Activated gamma-delta T cell treated with Interleukin-2 at 50 U/mL for 16 hours (primary cell): ENCODE results near the gene TPD52L1.
"Not testable (repeated sequence)": the region's sequence is repeated elsewhere in the genome, so short reads cannot be mapped to it uniquely, and the experiment has no call there.

Source experiments
- DNase-seq: peaks from one replicate; pipeline ENCODE4 v3.0.0-alpha.2; 2020

Gene TPD52L1, protein sequence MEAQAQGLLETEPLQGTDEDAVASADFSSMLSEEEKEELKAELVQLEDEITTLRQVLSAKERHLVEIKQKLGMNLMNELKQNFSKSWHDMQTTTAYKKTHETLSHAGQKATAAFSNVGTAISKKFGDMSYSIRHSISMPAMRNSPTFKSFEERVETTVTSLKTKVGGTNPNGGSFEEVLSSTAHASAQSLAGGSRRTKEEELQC

DNA sequence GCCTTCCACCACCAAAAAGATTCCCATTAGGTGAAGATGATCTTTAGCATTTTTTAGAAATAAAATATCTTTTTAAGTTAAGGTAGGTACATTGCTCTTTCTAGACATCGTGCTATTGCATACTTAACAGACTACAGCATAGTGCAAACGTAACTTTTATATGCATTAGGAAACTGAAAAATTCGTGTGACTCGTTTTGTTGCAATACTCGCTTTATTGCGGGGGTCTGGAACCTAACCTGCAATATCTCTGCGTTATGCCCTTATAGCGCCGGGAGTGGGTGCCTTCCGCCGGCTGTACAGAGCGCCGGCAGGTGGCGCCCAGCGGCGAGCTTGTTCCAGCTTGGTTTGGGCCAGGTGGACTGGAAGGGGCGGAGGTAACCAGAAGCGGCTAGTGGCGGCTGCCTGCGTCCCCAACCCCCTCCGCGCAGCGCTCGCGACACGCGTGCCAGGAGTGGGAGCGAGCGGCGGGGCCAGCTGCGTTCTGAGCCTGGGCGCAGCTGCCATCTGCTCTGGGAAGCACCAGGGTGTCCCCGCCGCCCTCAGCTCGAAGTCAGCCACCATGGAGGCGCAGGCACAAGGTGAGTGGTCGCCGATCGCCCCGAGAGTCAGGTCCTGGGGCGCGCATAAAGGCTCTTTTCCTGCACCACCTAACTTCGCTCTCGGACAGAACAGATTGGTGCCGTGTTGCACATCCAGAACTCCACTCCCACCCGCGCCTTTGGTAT is at the start of gene TPD52L1:
Gene TPD52L1, plus strand, starts transcription at position 383 of the 727 bp plus-strand sequence. Its CDS starts 179 bp downstream, at position 562.
- DNase-seq: peak; percentile 44

DNA sequence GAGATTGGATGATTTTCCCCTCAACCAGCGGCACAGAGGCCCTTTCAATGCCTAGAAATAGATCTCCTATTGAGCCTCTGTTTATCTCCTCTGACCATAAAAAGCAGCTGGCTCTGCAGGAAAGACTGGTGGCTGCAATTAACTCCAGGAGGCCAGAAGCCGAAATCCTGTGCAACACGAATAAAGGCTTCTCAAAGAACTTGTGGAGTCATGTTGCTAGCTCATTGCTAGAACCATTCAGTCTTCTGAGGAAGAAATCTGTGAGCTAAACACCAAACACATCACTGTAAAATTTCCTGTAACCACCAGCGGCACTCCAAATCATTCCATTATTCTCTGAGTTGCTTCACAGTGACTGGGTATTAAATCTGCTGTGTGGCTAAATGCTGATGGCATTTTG is 49.1 kb upstream of the TPD52L1 start:
- DNase-seq: no peak

DNA sequence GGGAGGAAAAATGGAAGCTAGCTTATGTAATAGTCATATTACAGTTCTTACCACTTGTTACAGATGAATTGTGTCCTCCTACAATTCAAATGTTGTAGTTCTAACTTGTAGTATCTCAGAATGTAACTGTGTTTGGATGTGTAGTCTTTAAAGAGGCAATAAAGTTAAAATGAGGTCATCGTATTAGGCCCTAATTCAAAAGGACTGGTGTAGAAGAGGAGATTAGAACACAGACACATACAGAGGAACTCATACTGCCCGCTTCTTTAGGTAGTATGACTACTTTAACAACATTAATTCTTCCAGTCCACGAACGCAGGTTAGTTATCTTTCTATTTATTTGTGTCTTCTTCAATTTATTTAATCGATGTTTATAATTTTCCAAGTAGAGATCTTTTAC is 46.5 kb upstream of the TPD52L1 start:
- no peak for DNase-seq

DNA sequence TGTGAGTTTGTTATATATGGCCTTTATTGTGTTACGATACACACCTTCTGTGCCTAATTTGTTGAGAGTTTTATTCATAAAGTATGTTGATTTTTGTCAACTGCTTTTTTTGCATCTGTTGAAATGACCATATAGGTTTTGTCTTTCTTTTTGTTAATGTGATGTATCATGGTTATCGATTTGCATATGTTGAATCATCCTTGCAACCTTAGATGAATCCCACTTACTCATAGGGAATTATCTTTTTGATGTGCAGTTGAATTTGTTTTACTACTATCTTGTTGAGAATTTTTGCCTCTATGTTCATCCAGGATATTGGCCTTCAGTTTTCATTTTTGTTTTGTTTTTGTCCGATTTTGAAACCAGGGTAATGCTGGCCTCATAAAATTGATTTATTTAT is 45.7 kb upstream of the TPD52L1 start:
- no peak for DNase-seq

DNA sequence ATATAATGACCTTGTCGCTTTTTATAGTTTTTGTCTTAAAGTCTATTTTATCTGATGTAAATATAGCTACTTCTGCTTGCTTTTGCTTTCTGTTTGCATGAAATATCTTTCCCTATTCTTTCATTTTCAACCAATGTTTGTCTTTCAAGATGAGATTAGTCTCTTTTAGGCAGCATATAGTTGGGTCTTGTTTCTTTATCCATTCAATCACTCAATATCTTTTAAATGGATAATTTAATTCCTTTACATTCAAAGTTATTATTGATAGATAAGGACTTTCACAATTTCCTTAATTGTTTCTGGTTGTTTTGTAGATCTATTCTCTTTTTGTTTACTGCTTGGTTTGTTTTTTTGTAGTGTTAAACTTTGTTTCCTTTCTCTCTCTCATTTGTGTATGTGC is 43.5 kb upstream of the TPD52L1 start:
- DNase-seq: no peak

DNA sequence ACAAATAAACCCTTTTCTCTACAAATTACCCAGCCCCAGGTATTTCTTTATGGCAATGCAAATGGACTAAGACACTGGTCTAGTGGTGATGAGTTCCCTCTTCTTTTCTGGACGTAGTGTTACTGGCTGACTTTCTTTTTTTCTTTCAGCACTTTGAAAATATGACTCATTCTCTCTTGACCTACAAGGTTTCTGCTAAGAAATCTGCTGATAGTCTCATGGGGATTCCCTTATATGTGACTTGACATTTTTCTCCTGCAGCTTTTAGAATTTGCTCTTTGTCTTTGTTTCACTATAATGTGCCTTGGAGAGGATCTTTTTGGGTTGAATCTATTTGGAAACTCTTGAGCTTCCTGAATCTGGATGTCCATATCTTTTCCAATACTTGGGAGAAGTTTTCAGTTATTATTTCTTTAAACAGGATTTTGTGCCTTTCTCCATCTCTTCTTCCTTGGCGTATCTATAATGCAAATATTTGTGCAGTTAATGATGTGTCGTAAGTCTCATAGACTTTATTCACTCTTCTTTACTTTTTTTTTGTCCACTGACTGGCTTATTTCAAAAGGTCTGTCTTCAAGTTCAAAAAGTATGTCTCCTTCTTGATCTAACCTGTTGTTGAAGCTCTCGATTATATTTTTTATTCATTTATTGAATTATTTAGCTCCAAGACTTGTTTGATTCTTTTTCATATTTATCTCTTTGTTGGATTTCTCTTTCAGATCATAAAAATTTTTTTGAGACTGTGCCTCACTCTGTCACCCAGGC is 42.2 kb upstream of the TPD52L1 start:
- DNase-seq: no peak

DNA sequence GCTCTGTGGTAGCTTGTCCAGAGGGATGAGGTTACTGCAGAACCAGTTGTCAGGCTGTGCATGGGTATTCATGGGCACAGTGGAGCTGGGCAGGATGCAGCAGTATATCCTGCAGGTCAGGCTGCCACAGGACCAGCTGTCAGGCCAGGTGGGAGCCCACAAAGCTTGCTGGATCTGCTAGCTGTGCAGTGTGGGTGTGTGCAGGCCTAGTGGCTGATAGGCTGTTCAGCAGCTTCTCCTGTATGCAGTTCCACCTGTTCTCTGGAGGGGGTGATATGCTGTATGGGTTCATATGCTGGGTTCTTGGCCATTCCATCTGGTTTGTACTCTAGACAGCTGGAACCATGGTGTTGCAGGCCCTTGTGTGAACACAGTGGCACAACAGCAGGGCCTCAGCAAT is 40.6 kb upstream of the TPD52L1 start:
- DNase-seq: no peak

DNA sequence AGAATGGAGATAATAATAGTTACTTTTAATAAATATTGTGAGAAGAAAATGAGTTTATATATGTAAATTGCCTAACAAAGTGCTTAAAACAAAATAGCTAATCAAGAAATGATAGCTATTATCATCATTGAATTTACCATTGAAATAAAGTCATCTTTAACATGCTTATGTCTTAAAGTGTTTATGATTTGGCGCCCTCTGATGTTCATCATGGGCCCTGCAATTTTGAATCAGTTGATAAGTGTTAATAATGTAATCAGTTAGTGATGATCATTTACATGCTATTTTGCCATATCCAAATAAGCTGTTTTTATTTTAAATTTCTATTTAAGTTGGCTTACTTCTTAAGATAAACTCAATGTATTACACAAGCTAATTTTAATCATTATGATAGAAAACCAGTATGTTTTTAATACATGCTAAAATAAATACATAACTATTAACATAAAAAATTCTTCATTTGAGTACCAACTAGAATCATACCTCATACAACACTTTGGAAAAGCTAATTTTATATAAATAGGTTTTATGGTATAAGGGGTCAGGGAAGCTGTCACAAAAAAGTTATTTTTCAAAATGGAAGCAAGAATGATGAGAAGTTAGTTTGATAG is 39.2 kb upstream of the TPD52L1 start:
- peak; percentile 23 for DNase-seq

DNA sequence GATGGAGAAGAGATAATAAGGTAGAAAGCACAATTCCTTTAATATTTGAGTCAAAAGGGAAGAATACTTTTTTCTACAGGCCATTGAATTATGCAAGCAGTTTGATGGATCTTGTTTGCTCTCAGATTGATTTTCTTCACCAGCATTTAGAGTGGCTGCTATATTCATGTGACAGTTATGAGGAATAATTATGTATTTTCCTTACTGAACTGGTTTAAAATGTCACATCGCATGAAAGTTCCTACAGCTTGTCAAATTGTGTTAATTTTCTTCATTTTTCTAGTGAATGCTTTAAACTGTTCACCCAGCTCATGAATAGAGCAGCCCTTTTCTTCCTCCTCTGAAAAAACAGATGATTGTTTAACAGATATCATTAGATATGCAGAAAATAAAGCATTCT is 37.4 kb upstream of the TPD52L1 start:
- no peak for DNase-seq

DNA sequence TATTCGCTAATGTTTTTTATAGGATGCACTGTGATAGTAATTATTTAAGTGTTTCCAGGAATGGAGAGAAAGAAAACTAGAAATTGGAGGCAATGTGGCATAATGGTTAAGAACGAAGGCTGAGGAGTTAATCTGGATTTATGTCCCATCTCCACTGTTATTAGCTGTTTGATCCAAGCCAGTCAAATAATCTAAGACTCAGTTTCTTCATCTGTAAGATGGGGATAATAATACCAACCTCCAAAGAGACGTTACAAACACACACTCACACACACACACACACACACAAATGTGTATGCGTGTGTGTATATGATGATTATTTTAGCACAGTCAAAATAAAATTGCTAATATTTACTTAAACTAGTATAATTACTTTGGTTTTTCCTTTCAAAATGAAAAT is 36.9 kb upstream of the TPD52L1 start:
- no peak for DNase-seq

DNA sequence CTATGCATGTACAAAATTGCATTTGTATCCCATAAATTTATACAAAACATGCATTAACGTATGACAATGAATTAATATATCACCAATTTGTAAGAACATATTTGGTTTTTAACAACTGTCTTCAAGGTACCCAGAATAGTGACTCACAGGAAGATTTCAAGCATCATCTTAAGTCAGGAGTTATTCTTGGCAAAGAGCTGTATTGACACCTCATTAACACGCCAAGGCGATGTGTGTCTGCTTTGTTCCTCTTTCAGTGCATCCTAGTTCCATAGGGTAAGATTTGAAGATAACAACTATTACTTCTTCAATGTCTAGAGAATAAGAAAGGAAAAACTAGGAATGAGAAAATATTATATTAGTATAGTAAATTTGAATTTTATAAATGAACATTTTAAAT is 35.8 kb upstream of the TPD52L1 start:
- no peak for DNase-seq

DNA sequence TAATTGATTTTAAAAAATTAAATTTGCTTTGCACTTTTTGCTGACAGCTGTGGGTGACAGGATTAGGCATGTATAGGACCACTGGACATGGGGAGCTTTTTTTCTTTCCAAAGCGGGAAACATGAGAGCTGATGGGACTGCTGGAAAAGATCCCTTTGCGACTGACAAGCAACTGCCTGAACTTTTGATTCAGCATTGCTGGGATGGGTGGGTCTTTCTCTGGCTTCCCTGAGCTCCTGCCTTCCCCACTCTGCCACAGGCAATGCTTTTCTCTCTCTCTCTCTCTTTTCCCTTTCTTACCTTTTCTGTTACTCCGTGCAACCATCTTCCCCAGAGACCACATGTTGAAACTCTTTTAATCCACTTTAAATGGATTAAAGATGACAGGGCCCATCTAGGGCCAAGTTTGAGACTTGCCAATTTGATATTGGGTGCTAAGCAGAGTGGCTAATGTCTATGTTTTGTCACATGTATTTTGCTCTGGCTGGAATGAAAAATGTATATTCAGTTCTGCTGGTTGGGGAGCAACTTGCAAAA is 33.5 kb upstream of the TPD52L1 start:
- no peak for DNase-seq

DNA sequence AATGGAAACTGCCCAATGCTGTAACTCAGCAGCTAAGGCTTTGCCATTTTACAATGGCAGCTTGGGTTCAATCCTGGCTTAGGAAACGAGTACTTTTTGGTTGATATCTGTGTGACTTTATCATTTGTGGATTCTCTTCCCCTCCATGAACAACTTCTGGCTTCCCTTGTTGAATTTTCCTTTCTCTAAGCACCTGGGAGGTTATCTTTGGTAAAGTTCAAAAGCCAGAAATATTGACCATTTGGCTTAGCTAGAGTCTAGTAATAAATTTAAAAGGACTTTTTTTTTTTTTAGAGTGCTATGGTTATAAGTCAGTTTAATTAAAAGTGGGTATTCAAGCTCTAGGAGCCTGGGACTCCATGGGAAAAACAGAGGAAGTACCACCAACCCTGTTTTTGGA is 31.7 kb upstream of the TPD52L1 start:
- DNase-seq: no peak

DNA sequence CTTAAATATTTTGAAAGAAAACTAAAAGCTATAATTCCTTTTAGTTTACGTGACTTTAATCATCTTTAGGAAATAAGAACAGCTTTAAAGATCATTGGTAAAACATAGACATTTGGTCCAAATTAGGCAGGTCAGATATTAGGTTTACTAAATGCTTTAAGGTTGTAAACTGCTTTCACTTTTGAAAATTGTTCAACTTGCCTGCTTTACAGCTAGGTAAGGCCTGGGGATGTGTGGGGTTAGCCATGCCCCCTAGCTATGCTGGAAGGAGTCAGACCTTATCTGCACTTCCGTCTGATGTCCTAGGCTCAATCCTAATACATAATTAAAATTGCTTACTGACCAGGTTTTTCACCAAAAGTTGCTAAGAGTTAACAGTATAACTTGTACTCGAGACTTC is 30.5 kb upstream of the TPD52L1 start:
- no peak for DNase-seq

DNA sequence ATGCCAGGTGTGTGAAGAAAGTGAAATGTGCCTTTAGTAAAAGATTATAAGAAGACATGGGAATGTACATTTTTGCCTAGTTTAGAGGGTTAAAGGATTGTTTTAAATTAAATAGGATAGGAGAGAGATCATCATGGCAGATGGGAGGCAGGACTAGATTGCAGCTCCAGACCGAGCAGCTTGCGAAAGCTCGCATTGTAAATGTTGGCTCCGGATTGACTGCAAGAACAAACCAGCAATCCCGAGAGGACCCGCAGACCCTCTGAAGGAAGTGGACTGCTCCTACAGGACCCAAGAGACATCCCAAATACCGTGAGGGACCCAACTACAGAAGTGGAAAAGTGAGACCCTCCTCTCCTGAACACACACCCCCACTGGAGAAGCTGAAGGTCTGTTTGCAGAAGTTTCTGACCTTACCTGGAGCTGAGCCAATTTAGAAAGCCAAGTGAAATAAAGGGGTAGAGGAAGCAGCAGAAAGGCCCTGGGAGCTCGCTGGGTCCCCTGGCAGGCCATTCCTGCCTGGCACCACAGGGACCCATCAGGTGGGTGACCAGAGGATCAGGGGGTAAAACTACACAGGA is 30.0 kb upstream of the TPD52L1 start:
- DNase-seq: no peak

DNA sequence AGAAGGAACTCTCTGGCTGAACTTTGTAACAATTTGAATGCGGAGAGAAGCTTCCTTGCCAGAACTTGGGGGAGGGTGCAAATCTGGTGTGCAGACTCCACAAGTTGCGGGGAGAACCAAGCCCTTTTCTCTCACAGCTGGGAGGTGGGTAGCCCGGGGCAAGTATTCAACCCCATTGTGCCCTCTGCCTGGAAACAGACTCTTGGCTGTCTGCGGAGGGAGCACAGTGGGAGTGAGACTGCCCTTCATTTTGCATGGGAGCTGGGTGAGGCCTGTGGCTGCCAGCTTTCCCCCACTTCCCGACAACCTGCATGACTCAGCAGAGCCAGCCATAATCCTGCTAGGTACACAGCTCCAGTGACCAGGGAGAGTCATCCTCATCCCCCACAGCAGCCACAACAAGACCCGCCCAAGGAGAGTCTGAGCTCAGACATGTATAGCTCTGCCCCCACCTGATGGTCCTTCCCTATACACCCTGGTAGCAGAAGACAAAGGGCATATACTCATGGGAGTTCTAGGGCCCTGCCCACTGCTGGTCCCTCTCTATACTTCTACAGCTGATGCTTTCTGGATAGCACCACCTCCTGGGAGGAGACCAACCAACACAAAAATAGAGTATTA is 29.4 kb upstream of the TPD52L1 start:
- DNase-seq: no peak

DNA sequence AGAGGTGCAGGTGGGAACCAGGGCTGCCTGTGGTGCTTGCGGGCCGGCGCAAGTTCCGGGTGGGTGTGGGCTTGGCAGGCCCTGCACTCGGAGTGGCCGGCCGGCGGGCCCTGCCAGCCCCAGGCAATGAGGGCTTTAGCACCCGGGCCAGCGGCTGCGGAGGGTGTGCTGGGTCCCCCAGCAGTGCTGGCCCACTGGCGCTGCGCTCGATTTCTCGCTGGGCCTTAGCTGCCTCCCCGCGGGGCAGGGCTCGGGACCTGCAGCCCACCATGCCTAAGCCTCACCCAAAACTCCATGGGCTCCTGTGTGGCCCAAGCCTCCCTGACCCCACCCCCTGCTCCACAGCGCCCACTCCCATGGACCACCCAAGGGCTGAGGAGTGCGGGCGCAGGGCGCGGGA is 27.7 kb upstream of the TPD52L1 start:
- not testable (repeated sequence) for DNase-seq

DNA sequence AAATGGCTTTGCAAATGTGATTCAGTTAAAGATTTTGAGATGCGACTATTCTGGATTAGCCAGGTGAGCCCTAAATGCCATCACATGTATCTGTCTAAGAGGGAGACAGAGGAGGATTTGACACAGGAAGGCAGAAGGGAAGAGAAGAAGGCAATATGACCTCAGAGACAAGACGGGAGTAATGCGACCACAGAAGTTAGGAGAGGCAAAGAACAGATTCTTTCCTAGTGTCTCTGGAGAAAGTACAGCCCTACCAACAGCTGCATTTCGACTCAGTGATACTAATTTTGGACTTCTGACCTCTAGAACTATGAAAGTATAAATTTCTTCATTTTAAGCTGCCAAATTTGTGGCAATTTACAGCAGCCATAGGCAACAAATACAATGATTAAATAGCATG is 24.2 kb upstream of the TPD52L1 start:
- no peak for DNase-seq

DNA sequence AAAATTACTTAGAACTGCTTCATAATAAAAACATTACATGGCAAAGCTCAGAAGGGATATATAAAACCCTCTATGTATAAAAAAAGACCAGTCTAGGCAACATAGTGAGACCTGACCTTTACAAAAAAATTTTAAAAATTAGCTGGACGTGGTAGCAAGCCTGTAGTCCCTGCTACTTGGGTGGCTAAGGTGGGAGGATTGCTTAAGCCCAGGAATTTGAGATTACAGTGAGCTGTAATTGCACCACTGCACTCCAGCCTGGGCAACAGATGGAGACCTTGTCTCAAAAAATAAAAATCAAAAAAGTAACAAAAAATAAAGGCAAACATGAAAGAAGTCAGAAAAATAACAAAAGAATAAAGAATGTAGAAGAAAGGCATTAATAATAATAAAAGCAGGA is 21.5 kb upstream of the TPD52L1 start:
- no peak for DNase-seq

DNA sequence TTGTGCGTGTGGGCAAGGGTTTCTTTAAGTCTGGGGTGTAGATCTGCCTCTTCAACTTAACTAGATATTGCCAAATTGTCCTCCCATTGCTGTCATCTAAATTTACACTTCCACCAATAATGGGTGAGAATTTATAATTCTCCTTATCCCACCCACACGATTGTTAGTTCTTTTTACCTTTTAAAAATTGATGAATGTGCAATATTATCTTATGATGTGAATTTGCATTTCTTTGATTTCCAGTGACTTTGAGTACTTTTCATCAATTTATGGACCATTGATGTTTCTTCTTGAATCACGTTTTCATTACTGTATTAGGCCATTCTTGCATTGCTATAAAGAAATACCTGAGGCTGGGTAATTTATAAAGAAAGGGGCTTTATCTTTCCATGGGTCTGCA is 17.2 kb upstream of the TPD52L1 start:
- DNase-seq: no peak

DNA sequence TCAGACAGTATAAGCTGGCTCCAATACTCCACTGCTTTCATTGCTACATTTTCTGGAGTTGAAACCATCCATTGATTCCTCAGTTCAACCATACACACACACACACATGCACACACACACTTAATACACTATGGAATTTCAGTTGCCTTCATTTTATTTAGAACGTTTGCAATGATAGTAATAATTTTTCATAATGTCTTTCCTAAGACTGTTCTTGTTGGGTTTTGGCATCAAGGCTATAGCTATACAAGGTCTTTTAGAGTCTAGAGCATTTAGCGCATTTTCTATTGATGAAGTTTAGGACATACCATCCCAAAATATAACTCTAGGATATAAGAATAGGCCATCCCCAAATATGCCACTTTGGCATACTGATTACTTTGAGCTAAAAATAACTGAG is 15.5 kb upstream of the TPD52L1 start:
- no peak for DNase-seq

DNA sequence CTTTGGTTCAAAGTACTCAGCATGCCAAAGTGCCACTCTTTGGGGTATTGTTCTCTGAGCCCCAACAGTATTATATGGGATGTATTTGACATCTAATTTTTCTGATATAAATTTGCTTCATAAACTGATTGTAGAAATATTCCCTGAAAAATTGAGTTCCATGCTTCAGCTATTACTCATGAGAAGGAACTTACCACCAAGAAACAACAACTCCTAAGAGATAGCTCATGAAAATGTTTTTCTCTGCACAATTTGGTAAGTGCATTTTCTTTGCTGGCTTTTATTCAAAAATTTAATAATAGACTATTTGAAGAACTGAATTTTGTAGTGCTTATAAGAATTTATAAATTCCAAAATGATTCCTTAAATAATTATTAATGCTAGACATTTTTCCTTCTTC is 12.8 kb upstream of the TPD52L1 start:
- no peak for DNase-seq

DNA sequence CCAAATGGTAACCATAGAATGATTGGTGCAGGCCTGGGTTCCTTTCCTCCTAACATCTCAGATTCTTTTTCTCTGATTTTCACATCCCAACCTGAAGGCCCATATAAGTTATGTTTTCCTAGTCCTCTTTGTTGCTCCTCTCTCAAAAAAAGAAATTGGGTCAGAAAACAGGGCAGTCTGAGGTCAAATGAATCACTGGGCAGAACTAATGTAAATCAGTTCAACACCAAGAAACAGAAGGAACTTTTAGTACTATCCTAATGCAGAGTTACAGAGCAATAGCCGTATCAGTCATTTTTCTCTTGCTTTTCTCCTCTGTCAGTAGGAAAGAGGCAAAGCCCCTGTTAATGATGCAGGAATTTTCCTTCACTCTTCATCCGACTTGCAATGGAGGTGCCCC is 11.0 kb upstream of the TPD52L1 start:
- DNase-seq: no peak
